Measurements from ENCODE around the gene AGAP2. TPM values are rescaled to one million over a fixed set of nuclear protein-coding genes. Genes with fewer than 3 reads are reported as not detected.
"Not testable (repeated sequence)": the region's sequence is repeated elsewhere in the genome, so short reads cannot be mapped to it uniquely, and the experiment has no call there.

The AGAP2 gene
- total RNA-seq, 4 donors from 2014 or later, result 0.55 to 1.6 (median 1.3) TPM

GRCh38 chr12:57776247-57776587, 37.7 kb upstream of the AGAP2 start:
- intact Hi-C loops (cut with DNase I; ENCODE audit: low total_unique reads), result no loop called here
- DNase-seq (ENCODE audit: low spot score in 2 of 2), result no peak
- 87 to 88% methylated on average over 2 of the region's 2 CpGs for WGBS, 2 donors
- TF ChIP-seq CTCF (IDR thresholded peaks at IDR 0.05) (no peak), POLR2A (IDR thresholded peaks at IDR 0.05) (no peak)
- no peak overlapping the region for H3K4me3 ChIP-seq (ENCODE audit: low read depth, poor library complexity, severe bottlenecking)

GRCh38 chr12:57775563-57776246, 37.2 kb upstream of the AGAP2 start:
- intact Hi-C loops (cut with DNase I; ENCODE audit: low total_unique reads), result no loop called here
- no peak for TF ChIP-seq POLR2A (IDR thresholded peaks at IDR 0.05)
- TF ChIP-seq CTCF (IDR thresholded peaks at IDR 0.05), result no peak
- H3K4me3 ChIP-seq (ENCODE audit: low read depth, poor library complexity, severe bottlenecking), result no peak overlapping the region
- DNase-seq (ENCODE audit: low spot score in 2 of 2), result no peak
- 81 to 83% methylated on average over 4 of the region's 4 CpGs for WGBS, 2 donors

GRCh38 chr12:57775044-57775443, 36.5 kb upstream of the AGAP2 start:
- no peak overlapping the region for H3K4me3 ChIP-seq (ENCODE audit: low read depth, poor library complexity, severe bottlenecking)
- 53 to 63% methylated on average over 3 of the region's 3 CpGs for WGBS, 2 donors
- DNase-seq (ENCODE audit: low spot score in 2 of 2), result no peak
- no peak for TF ChIP-seq CTCF (IDR thresholded peaks at IDR 0.05)
- no peak for TF ChIP-seq POLR2A (IDR thresholded peaks at IDR 0.05)
- intact Hi-C loops (cut with DNase I; ENCODE audit: low total_unique reads), result no loop called here

- WGBS, 2 donors, result 86 to 91% methylated on average over 11 of the region's 11 CpGs
Measured at GRCh38 chr12:57774634-57775033, 36.1 kb upstream of the AGAP2 start.

GRCh38 chr12:57772429-57773322, 34.1 kb upstream of the AGAP2 start, which contains the start of gene EEF1AKMT3:
TSS of gene EEF1AKMT3 (plus strand) at chr12:57772614. CDS start at chr12:57772725, 111 bp downstream.
- intact Hi-C loops (cut with DNase I; ENCODE audit: low total_unique reads), result no loop called here
- TF ChIP-seq POLR2A (IDR thresholded peaks at IDR 0.05) (no peak), CTCF (IDR thresholded peaks at IDR 0.05) (no peak)
- peak; percentile 53 to 94 for DNase-seq (ENCODE audit: low spot score in 2 of 2)

More at GRCh38 chr12:57774634-57775033, 36.1 kb upstream of the AGAP2 start:
- intact Hi-C loops (cut with DNase I; ENCODE audit: low total_unique reads); DNase-seq (ENCODE audit: low spot score in 2 of 2); H3K4me3 ChIP-seq (ENCODE audit: low read depth, poor library complexity, severe bottlenecking): not testable (repeated sequence)

GRCh38 chr12:57771873-57772428, 33.4 kb upstream of the AGAP2 start, which contains the start of gene METTL1:
TSS of gene METTL1 (minus strand) at chr12:57772105. CDS start at chr12:57772083, 22 bp downstream.
- 0% methylated on average over 27 of the region's 28 CpGs for whole genome bisulfite sequencing, 2 donors
- no peak for TF ChIP-seq POLR2A (IDR thresholded peaks at IDR 0.05)
- TF ChIP-seq CTCF (IDR thresholded peaks at IDR 0.05), result no peak

More at GRCh38 chr12:57772429-57773322, 34.1 kb upstream of the AGAP2 start, which contains the start of gene EEF1AKMT3:
- H3K4me3 ChIP-seq (ENCODE audit: low read depth, poor library complexity, severe bottlenecking), result peak within 1 kb of the TSS; percentile 59
- WGBS, 2 donors, result 1 to 3% methylated on average over 43 to 52 of the region's 67 CpGs

More at GRCh38 chr12:57771873-57772428, 33.4 kb upstream of the AGAP2 start, which contains the start of gene METTL1:
- peak within 1 kb of the TSS; percentile 59 for H3K4me3 ChIP-seq (ENCODE audit: low read depth, poor library complexity, severe bottlenecking)
- intact Hi-C loops (cut with DNase I; ENCODE audit: low total_unique reads), result no loop called here
- DNase-seq (ENCODE audit: low spot score in 2 of 2), result peak; percentile 95 to 98
